Keratinocyte (primary cell): ENCODE data around the gene CRYGS. TPM values are rescaled to one million over a fixed set of nuclear protein-coding genes. Genes with fewer than 3 reads are reported as not detected.

Experiments
- DNase-seq: peaks from one replicate; pipeline ENCODE4 v3.0.0-alpha.2; 2011; ENCODE audit warnings: low read depth, missing footprints, low spot score
- FAIRE-seq: peaks from 2 replicates; lab custom pipeline; 2011; peaks lifted over from hg19 to GRCh38; lab: Jason Lieb, UNC
- H2AFZ ChIP-seq: 2 replicates; pipeline ENCODE4 v1.6.0; 2012; ENCODE audit warnings: low read length, control low read depth, inconsistent platforms; ENCODE audit not compliant: control insufficient read depth
- H3K27ac ChIP-seq: 2 replicates; pipeline ENCODE4 v1.5.1; 2011; ENCODE audit warnings: low read length; ENCODE audit not compliant: control insufficient read depth, insufficient read depth
- H3K27me3 ChIP-seq: 3 replicates; pipeline ENCODE4 v1.6.0; 2011; ENCODE audit warnings: low read length; ENCODE audit not compliant: control insufficient read depth, insufficient read depth; ENCODE audit errors: extremely low read depth
- H3K36me3 ChIP-seq, 2 experiments: 2 replicates in 1 of 2; 3 replicates in 1 of 2; pipeline ENCODE4 v1.5.1; 2011; ENCODE audit warnings: low read length in 2 of 2, mild to moderate bottlenecking in 1 of 2; ENCODE audit not compliant: control insufficient read depth in 2 of 2, insufficient read depth in 2 of 2; ENCODE audit errors: extremely low read depth in 1 of 2
- H3K4me1 ChIP-seq: 3 replicates; pipeline ENCODE4 v1.5.1; 2011; ENCODE audit warnings: low read length; ENCODE audit not compliant: control insufficient read depth, insufficient read depth; ENCODE audit errors: extremely low read depth
- H3K4me2 ChIP-seq: 3 replicates; pipeline ENCODE4 v1.6.0; 2011; ENCODE audit warnings: low read depth, low read length; ENCODE audit not compliant: control insufficient read depth, insufficient read depth; ENCODE audit errors: extremely low read depth
- H3K4me3 ChIP-seq, 3 experiments: fragments of 200-600 bp in 1 of 3; sonication (generic) in 1 of 3; 2 replicates in 2 of 3; 3 replicates in 1 of 3; pipeline ENCODE4 v1.5.1; 2011 to 2016; ENCODE audit warnings: low read length in 3 of 3, mild to moderate bottlenecking in 3 of 3, control low read depth in 2 of 3, inconsistent platforms in 1 of 3, low read depth in 1 of 3, mixed read lengths in 1 of 3, mixed run types in 1 of 3, moderate library complexity in 1 of 3; ENCODE audit not compliant: control insufficient read depth in 2 of 3, insufficient read depth in 2 of 3; ENCODE audit errors: extremely low read depth in 1 of 3
- H3K79me2 ChIP-seq: 2 replicates; pipeline ENCODE4 v1.6.0; 2012; ENCODE audit warnings: low read length; ENCODE audit not compliant: control insufficient read depth, insufficient read depth
- H3K9ac ChIP-seq: 3 replicates; pipeline ENCODE4 v1.6.0; 2011; ENCODE audit warnings: low read length; ENCODE audit not compliant: control insufficient read depth, insufficient read depth; ENCODE audit errors: extremely low read depth
- H3K9me1 ChIP-seq: 3 replicates; pipeline ENCODE4 v1.6.0; 2011; ENCODE audit warnings: low read length; ENCODE audit not compliant: control insufficient read depth, insufficient read depth; ENCODE audit errors: extremely low read depth
- H3K9me3 ChIP-seq: 2 replicates; pipeline ENCODE4 v1.5.1; 2012; ENCODE audit warnings: low read depth, low read length; ENCODE audit not compliant: control insufficient read depth
- H4K20me1 ChIP-seq: 3 replicates; pipeline ENCODE4 v1.6.0; 2011; ENCODE audit warnings: low read length; ENCODE audit not compliant: control insufficient read depth, insufficient read depth; ENCODE audit errors: extremely low read depth
- EZH2 ChIP-seq: IDR thresholded peaks from one replicate; pipeline ENCODE4 v1.6.1; 2012; ENCODE audit warnings: inconsistent platforms, mild to moderate bottlenecking, low read length, moderate library complexity
- dilution Hi-C: fragments of 300-500 bp; cut with MboI; formaldehyde crosslinking; loops from one replicate; pipeline ENCODE4 v1.7.0; 2020; ENCODE audit warnings: low sequenced_read_pairs; ENCODE audit not compliant: extremely low pct_ligation_motif_present
- polyA minus RNA-seq, 3 experiments: library from RNA; depleted of rRNA, polyadenylated mRNA; stranded (reverse); fragments of >200 nt; gene quantifications; 1 replicate in 1 of 3; 2 replicates in 1 of 3; 3 replicates in 1 of 3; pipeline ENCODE4 v1.2.3, GENCODE V29; 2011
- polyA plus RNA-seq, 5 experiments: library from polyadenylated mRNA; depleted of rRNA in 3 of 5; stranded (reverse) in 3 of 5; stranded (forward) in 1 of 5; unstranded in 1 of 5; fragments of >200 nt; gene quantifications; 1 replicate in 1 of 5; 2 replicates in 3 of 5; 3 replicates in 1 of 5; pipeline versions ENCODE4 v1.2.1 to v1.2.3, GENCODE V29; 2011 to 2012; ENCODE audit warnings: missing spikeins in 2 of 5, low read depth in 1 of 5, low replicate concordance in 1 of 5
- TF ChIP-seq, protein P1 (sequence below), 3 experiments: IDR thresholded peaks in 1 of 3; conservative IDR thresholded peaks in 1 of 3; optimal IDR thresholded peaks in 1 of 3; 2 replicates in 2 of 3; 3 replicates in 1 of 3; pipeline versions ENCODE3 to v1.5.1; 2011; ENCODE audit warnings: low read length in 3 of 3, mild to moderate bottlenecking in 3 of 3, moderate library complexity in 2 of 3, control low read depth in 1 of 3, inconsistent platforms in 1 of 3; ENCODE audit not compliant: insufficient read depth in 2 of 3; ENCODE audit errors: extremely low read depth in 1 of 3

The CRYGS gene
- 1.1 to 5.2 TPM (median 3.4 TPM) in 3 replicates for polyA plus RNA-seq
- 0.86 TPM for polyA plus RNA-seq (2011; ENCODE audit: low read depth)
- 0.12 and 0.18 TPM in 2 replicates for polyA plus RNA-seq (2011; cell fraction: cytosol; rRNA removed)
- 11.1 and 12.5 TPM in 2 replicates for polyA plus RNA-seq (2011; cell fraction: nucleus; rRNA removed)
- polyA plus RNA-seq (2012; ENCODE audit: low replicate concordance): 1.2 and 3.3 TPM in 2 replicates
- polyA minus RNA-seq: 1.5 to 3.6 TPM in 2 of 3 replicates, not detected in the other
- polyA minus RNA-seq (2011; cell fraction: cytosol; rRNA and poly(A)+ RNA removed): not detected
- polyA minus RNA-seq (2011; cell fraction: nucleus; rRNA and poly(A)+ RNA removed): 4.0 and 4.2 TPM in 2 replicates

DNA sequence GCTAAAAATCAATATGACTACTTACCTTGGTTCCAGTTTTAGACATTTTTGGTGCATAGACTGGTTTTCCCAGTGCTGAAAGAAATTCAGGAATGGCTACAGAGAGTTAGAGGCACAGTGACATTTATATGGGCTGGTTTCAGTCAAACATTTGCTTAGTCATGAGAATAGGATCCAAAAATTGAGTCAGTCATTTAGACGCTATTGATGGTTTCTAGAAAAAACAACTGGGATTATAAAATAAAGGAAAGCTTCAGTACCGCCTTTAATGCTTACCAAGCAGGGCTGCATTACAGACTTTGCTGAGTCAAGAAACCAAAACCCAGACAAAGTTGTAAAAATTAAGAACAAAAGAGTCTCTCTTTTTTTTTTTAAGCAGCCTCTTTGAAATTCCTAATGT lies at the start of gene CRYGS:
CRYGS (minus strand) TSS at position 100 of the 400 bp plus-strand sequence; CDS start at position 46, 54 bp downstream.
- no peak for FAIRE-seq

DNA sequence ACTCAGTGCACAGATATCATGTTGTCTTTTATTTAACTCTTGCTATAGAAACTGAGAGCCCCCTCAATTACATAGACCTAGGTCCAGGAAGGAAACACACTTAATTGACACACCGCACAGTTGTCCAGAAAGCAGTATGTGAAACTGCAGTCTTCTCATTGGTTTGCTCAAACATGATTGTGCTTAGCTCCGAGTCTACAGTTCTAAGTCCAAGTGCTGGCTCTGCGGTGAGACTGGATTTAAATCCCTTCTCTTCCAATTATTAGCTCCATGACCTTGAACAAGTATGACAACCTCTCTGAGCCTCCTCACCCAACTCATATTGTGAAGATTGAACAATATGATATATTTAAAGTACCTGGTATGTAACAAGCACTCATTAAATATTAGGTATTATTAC lies 49.7 kb upstream of the CRYGS start:
- Histone ChIP-seq H3K4me2 (no peak overlapping the region), H3K27me3 (no peaks in the 10 kb centered on the region), H4K20me1 (no peaks in the 10 kb centered on the region), H2AFZ (no peak overlapping the region), H3K9me1 (no peaks in the 10 kb centered on the region), H3K27ac (no peak overlapping the region), H3K79me2 (no peaks in the 10 kb centered on the region), H3K9ac (no peak overlapping the region), H3K4me3 (no peak overlapping the region), H3K4me1 (peaks cover 26% of the 10 kb centered on the region), H3K9me3 (no peaks in the 10 kb centered on the region), H3K36me3 (no peaks in the 10 kb centered on the region)
- no peak for TF ChIP-seq EZH2
- DNase-seq (no peak), FAIRE-seq (no peak)
- dilution Hi-C loops: no loop called here

More for the DNA sequence above, at the start of gene CRYGS:
- Histone ChIP-seq H3K4me3 (no peak within 1 kb of the TSS), H3K27me3 (no peaks in the 10 kb centered on the region), H3K4me1 (peaks cover 17% of the 10 kb centered on the region), H3K4me2 (no peak within 1 kb of the TSS), H3K27ac (no peak within 1 kb of the TSS), H3K9me1 (no peaks in the 10 kb centered on the region), H4K20me1 (no peaks in the 10 kb centered on the region), H2AFZ (no peak within 1 kb of the TSS), H3K9ac (no peak within 1 kb of the TSS), H3K9me3 (no peaks in the 10 kb centered on the region), H3K79me2 (no peaks in the 10 kb centered on the region), H3K36me3 (peaks cover 2 to 4% of the 10 kb centered on the region in 2 experiments)
- no peak for TF ChIP-seq EZH2
- TF ChIP-seq, protein P1, sequence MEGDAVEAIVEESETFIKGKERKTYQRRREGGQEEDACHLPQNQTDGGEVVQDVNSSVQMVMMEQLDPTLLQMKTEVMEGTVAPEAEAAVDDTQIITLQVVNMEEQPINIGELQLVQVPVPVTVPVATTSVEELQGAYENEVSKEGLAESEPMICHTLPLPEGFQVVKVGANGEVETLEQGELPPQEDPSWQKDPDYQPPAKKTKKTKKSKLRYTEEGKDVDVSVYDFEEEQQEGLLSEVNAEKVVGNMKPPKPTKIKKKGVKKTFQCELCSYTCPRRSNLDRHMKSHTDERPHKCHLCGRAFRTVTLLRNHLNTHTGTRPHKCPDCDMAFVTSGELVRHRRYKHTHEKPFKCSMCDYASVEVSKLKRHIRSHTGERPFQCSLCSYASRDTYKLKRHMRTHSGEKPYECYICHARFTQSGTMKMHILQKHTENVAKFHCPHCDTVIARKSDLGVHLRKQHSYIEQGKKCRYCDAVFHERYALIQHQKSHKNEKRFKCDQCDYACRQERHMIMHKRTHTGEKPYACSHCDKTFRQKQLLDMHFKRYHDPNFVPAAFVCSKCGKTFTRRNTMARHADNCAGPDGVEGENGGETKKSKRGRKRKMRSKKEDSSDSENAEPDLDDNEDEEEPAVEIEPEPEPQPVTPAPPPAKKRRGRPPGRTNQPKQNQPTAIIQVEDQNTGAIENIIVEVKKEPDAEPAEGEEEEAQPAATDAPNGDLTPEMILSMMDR (optimal IDR thresholded peaks at IDR 0.05 in 1 of 3, IDR thresholded peaks at IDR 0.05 in 1 of 3, conservative IDR thresholded peaks at IDR 0.05 in 1 of 3; ENCODE audit: extremely low read depth in 1 of 3, insufficient read depth in 2 of 3, low read length in 3 of 3): no peak
- dilution Hi-C loops: no loop called here
- DNase-seq: no peak
